HAP-1 (cell line): ENCODE results near the gene CCDC50.

Source experiments
- DNase-seq, 2 experiments: peaks; one replicate each; pipeline ENCODE4 v3.0.0-alpha.2; 2016 to 2020; ENCODE audit warnings: low spot score in 2 of 2
- H3K27me3 ChIP-seq: fragments of 250-450 bp; sonication (Bioruptor Pico); 2 replicates; pipeline ENCODE4 v1.5.1; 2020; ENCODE audit warnings: low read depth, mild to moderate bottlenecking, moderate library complexity
- H3K36me3 ChIP-seq: fragments of 250-450 bp; sonication (Bioruptor Pico); replicated peaks from 2 replicates; pipeline ENCODE4 v1.5.1; 2020; ENCODE audit warnings: mild to moderate bottlenecking
- H3K4me1 ChIP-seq: fragments of 250-450 bp; sonication (Bioruptor Pico); 2 replicates; pipeline ENCODE4 v1.5.1; 2020; ENCODE audit warnings: mild to moderate bottlenecking
- H3K4me3 ChIP-seq: fragments of 250-450 bp; sonication (Bioruptor Pico); 2 replicates; pipeline ENCODE4 v1.5.1; 2020; ENCODE audit warnings: mild to moderate bottlenecking, moderate library complexity
- H3K9me3 ChIP-seq: fragments of 250-450 bp; sonication (Bioruptor Pico); 2 replicates; pipeline ENCODE4 v1.5.1; 2020; ENCODE audit warnings: mild to moderate bottlenecking, moderate library complexity
- in situ Hi-C: fragments of 300-500 bp; cut with MboI; formaldehyde crosslinking; loops from 3 replicates; pipeline ENCODE4 v1.14.3; 2020; ENCODE audit warnings: low sequenced_read_pairs, inconsistent platforms, mixed read lengths

CCDC50 gene

GRCh38 chr3:191438150-191438814 is 109.1 kb downstream of the CCDC50 start:
- in situ Hi-C loops, result no loop called here
- no peaks in the 10 kb centered on the region for H3K9me3 ChIP-seq
- H3K27me3 ChIP-seq, result no peaks in the 10 kb centered on the region
- no peaks in the 10 kb centered on the region for H3K36me3 ChIP-seq
- no peak overlapping the region for H3K4me3 ChIP-seq
- no peak for DNase-seq
- no peaks in the 10 kb centered on the region for H3K4me1 ChIP-seq

GRCh38 chr3:191440532-191440931 is 111.3 kb downstream of the CCDC50 start:
- H3K36me3 ChIP-seq, result no peaks in the 10 kb centered on the region
- no peaks in the 10 kb centered on the region for H3K9me3 ChIP-seq
- no peak for DNase-seq
- no peaks in the 10 kb centered on the region for H3K4me1 ChIP-seq
- in situ Hi-C loops, result no loop called here
- H3K27me3 ChIP-seq, result no peaks in the 10 kb centered on the region
- H3K4me3 ChIP-seq, result no peak overlapping the region

GRCh38 chr3:191441687-191442086 is 112.5 kb downstream of the CCDC50 start:
- Histone ChIP-seq H3K4me1 (no peaks in the 10 kb centered on the region), H3K4me3 (no peak overlapping the region), H3K36me3 (no peaks in the 10 kb centered on the region), H3K9me3 (no peaks in the 10 kb centered on the region), H3K27me3 (no peaks in the 10 kb centered on the region)
- in situ Hi-C loops, result no loop called here
- no peak for DNase-seq

- H3K27me3 ChIP-seq, result no peaks in the 10 kb centered on the region
- H3K4me1 ChIP-seq, result no peaks in the 10 kb centered on the region
- in situ Hi-C loops, result no loop called here
- no peak overlapping the region for H3K4me3 ChIP-seq
- no peak for DNase-seq
- H3K36me3 ChIP-seq, result no peaks in the 10 kb centered on the region
- no peaks in the 10 kb centered on the region for H3K9me3 ChIP-seq
Observed at GRCh38 chr3:191444569-191444968, 115.4 kb downstream of the CCDC50 start.
